Common myeloid progenitor, CD34-positive (primary cell): ENCODE data around the gene EHMT2.
"Not testable (repeated sequence)": the region's sequence is repeated elsewhere in the genome, so short reads cannot be mapped to it uniquely, and the experiment has no call there.

ENCODE experiments used
- CTCF ChIA-PET: fragments of 350-600 bp; sonication (Branson Sonifier 250); formaldehyde crosslinking; loops from one replicate; lab custom pipeline; 2021; ENCODE audit warnings: antibody characterized with exemption; lab: Charles Lee
- POLR2A ChIA-PET: fragments of 350-600 bp; sonication (Branson Sonifier 250); formaldehyde crosslinking; loops from one replicate; lab custom pipeline; 2021; ENCODE audit warnings: antibody characterized with exemption; lab: Charles Lee
- DNase-seq, 3 donors: peaks; one replicate each; pipeline versions ENCODE4 v3.0.0 to v3.0.0-alpha.2; 2013
- H3K27ac ChIP-seq, 2 experiments: 1 replicate in 1 of 2; 2 replicates in 1 of 2; pipeline ENCODE4 v1.7.0; 2013; ENCODE audit warnings: inconsistent platforms in 2 of 2, low read length in 2 of 2, mild to moderate bottlenecking in 2 of 2, low read depth in 1 of 2, moderate library complexity in 1 of 2; ENCODE audit not compliant: severe bottlenecking in 2 of 2, insufficient read depth in 1 of 2, poor library complexity in 1 of 2
- H3K27me3 ChIP-seq, 5 experiments: replicated peaks in 2 of 5; 1 replicate in 3 of 5; 2 replicates in 2 of 5; pipeline versions ENCODE4 v1.6.1 to v1.7.0; 2013; ENCODE audit warnings: low read length in 4 of 5, mild to moderate bottlenecking in 2 of 5, moderate library complexity in 2 of 5, inconsistent platforms in 1 of 5; ENCODE audit not compliant: insufficient read depth in 5 of 5, control insufficient read depth in 4 of 5
- H3K36me3 ChIP-seq, 4 experiments: 1 replicate in 2 of 4; 2 replicates in 2 of 4; pipeline versions ENCODE4 v1.6.1 to v1.7.0; 2013; ENCODE audit warnings: low read length in 3 of 4, control low read depth in 1 of 4, mild to moderate bottlenecking in 1 of 4; ENCODE audit not compliant: control insufficient read depth in 4 of 4, insufficient read depth in 4 of 4
- H3K4me1 ChIP-seq, 4 experiments: 1 replicate in 3 of 4; 2 replicates in 1 of 4; pipeline versions ENCODE4 v1.6.1 to v1.7.1; 2013; ENCODE audit warnings: low read length in 3 of 4, mild to moderate bottlenecking in 3 of 4, control low read depth in 1 of 4, inconsistent platforms in 1 of 4, moderate library complexity in 1 of 4; ENCODE audit not compliant: control insufficient read depth in 4 of 4, insufficient read depth in 4 of 4; ENCODE audit errors: control extremely low read depth in 1 of 4
- H3K4me3 ChIP-seq, 7 experiments: 1 replicate in 4 of 7; 2 replicates in 3 of 7; pipeline versions ENCODE4 v1.5.1 to v1.7.0; 2013; ENCODE audit warnings: mild to moderate bottlenecking in 7 of 7, low read length in 6 of 7, moderate library complexity in 6 of 7, inconsistent platforms in 2 of 7, low read depth in 2 of 7, control low read depth in 1 of 7; ENCODE audit not compliant: insufficient read depth in 4 of 7, control insufficient read depth in 1 of 7; ENCODE audit errors: extremely low read depth in 1 of 7
- H3K9me3 ChIP-seq, 5 experiments: 1 replicate in 4 of 5; 2 replicates in 1 of 5; pipeline versions ENCODE4 v1.6.1 to v1.7.1; 2013; ENCODE audit warnings: low read length in 4 of 5, mild to moderate bottlenecking in 2 of 5, inconsistent platforms in 1 of 5, low read depth in 1 of 5, moderate library complexity in 1 of 5; ENCODE audit not compliant: control insufficient read depth in 4 of 5, insufficient read depth in 2 of 5; ENCODE audit errors: control extremely low read depth in 1 of 5
- WGBS: methylation state at CpG from one replicate; pipeline ENCODE4 v1.1.5; 2013; ENCODE audit not compliant: insufficient coverage; 5-methylcytosine and 5-hydroxymethylcytosine counted together

Gene EHMT2

GRCh38 chr6:31874084-31874670 is 23.3 kb downstream of the EHMT2 start:
- ChIA-PET POLR2A (interaction anchor here (0.5 kb wide), 1 partner anchor 23 kb away, joined by 6 read pairs; the partner anchor contains the start of gene EHMT2), CTCF (interaction anchor here (1.3 to 2.8 kb wide), 2 partner anchors 14 to 39 kb away, joined by 3 to 14 read pairs; no protein-coding TSS in a partner anchor)
- no peak for DNase-seq
- Histone ChIP-seq H3K4me1 (peaks cover 0 to 2% (median 0%) of the 10 kb centered on the region in 4 experiments), H3K4me3 (no peak overlapping the region), H3K27me3 (peaks cover 0 to 3% (median 0%) of the 10 kb centered on the region in 5 experiments), H3K36me3 (no peaks in the 10 kb centered on the region), H3K9me3 (no peaks in the 10 kb centered on the region), H3K27ac (no peak overlapping the region)
- WGBS, result 83% methylated on average over 3 of the region's 4 CpGs

- Histone ChIP-seq H3K4me1 (peaks cover 0 to 2% (median 0%) of the 10 kb centered on the region in 4 experiments), H3K36me3 (no peaks in the 10 kb centered on the region), H3K27me3 (peaks cover 0 to 3% (median 0%) of the 10 kb centered on the region in 5 experiments), H3K9me3 (no peaks in the 10 kb centered on the region), H3K27ac (no peak overlapping the region), H3K4me3 (no peak overlapping the region)
- POLR2A ChIA-PET, result no interaction called here
- no peak for DNase-seq
- WGBS, result 82% methylated on average over 8 of the region's 9 CpGs
- CTCF ChIA-PET, result interaction anchor here (2.9 kb wide), 1 partner anchor 12 kb away, joined by 11 read pairs; no protein-coding TSS in a partner anchor
Measured at GRCh38 chr6:31871046-31871659, 26.3 kb downstream of the EHMT2 start.

GRCh38 chr6:31870385-31870921 is 27.0 kb downstream of the EHMT2 start:
- no peak overlapping the region for H3K27ac ChIP-seq
- WGBS, result 90% methylated on average over 15 of the region's 16 CpGs

GRCh38 chr6:31869343-31869742 is 28.2 kb downstream of the EHMT2 start:
- no peak overlapping the region for H3K4me3 ChIP-seq

More at GRCh38 chr6:31870385-31870921, 27.0 kb downstream of the EHMT2 start:
- no peaks in the 10 kb centered on the region for H3K36me3 ChIP-seq
- POLR2A ChIA-PET, result no interaction called here
- H3K27me3 ChIP-seq, result peaks cover 0 to 3% (median 0%) of the 10 kb centered on the region in 5 experiments
- DNase-seq, result peak in 1 of 3 donors; percentile 14
- CTCF ChIA-PET, result interaction anchor here (2.9 kb wide), 1 partner anchor 13 kb away, joined by 11 read pairs; no protein-coding TSS in a partner anchor
- no peak overlapping the region for H3K4me3 ChIP-seq
- no peaks in the 10 kb centered on the region for H3K4me1 ChIP-seq
- no peaks in the 10 kb centered on the region for H3K9me3 ChIP-seq

GRCh38 chr6:31868658-31868971 is 28.9 kb downstream of the EHMT2 start:
- ChIA-PET CTCF (interaction anchor here (0.7 to 1.4 kb wide), 6 partner anchors 11 to 104 kb away, joined by 3 to 4 read pairs (median 3); no protein-coding TSS in a partner anchor), POLR2A (interaction anchor here (0.6 kb wide), 1 partner anchor 33 kb away, joined by 4 read pairs; no protein-coding TSS in a partner anchor)
- H3K27me3 ChIP-seq, DNase-seq, H3K9me3 ChIP-seq, H3K4me3 ChIP-seq, H3K36me3 ChIP-seq, H3K27ac ChIP-seq: not testable (repeated sequence)
- no CpG with 5 or more reads among the region's 1 CpG for WGBS
- H3K4me1 ChIP-seq, result peaks cover 0 to 12% (median 4%) of the 10 kb centered on the region in 4 experiments

More at GRCh38 chr6:31869343-31869742, 28.2 kb downstream of the EHMT2 start:
- Histone ChIP-seq H3K27me3 (peaks cover 0 to 3% (median 0%) of the 10 kb centered on the region in 5 experiments), H3K27ac (no peak overlapping the region), H3K4me1 (peaks cover 0 to 6% (median 2%) of the 10 kb centered on the region in 4 experiments), H3K36me3 (no peaks in the 10 kb centered on the region), H3K9me3 (no peaks in the 10 kb centered on the region)
- 81% methylated on average over 4 of the region's 8 CpGs for WGBS
- POLR2A ChIA-PET, result no interaction called here
- no peak for DNase-seq
- CTCF ChIA-PET, result interaction anchor here (1.3 to 1.4 kb wide), 2 partner anchors 12 to 13 kb away, joined by 4 read pairs; no protein-coding TSS in a partner anchor

- 98% methylated on average over 20 of the region's 21 CpGs for WGBS
- Histone ChIP-seq H3K27me3 (no peaks in the 10 kb centered on the region), H3K36me3 (peaks cover 0 to 10% (median 4%) of the 10 kb centered on the region in 4 experiments), H3K9me3 (no peaks in the 10 kb centered on the region), H3K4me1 (peaks cover 0 to 29% (median 19%) of the 10 kb centered on the region in 4 experiments), H3K27ac (no peak overlapping the region), H3K4me3 (no peak overlapping the region)
- no peak for DNase-seq
- ChIA-PET CTCF (interaction anchor here (0.7 to 4.0 kb wide), 7 partner anchors 11 to 319 kb away, joined by 3 to 14 read pairs (median 5); partner anchors contain the start of gene ATP6V1G2), POLR2A (interaction anchor here (0.8 kb wide), 1 partner anchor 30 kb away, joined by 5 read pairs; no protein-coding TSS in a partner anchor)
Measured at GRCh38 chr6:31865205-31866118, 32.0 kb downstream of the EHMT2 start.
